Sigmoid colon (tissue), 7 donors: Measurements from ENCODE around the gene GABARAP. TPM values are rescaled to one million over a fixed set of nuclear protein-coding genes. Genes with fewer than 3 reads are reported as not detected.

ENCODE experiments used
- DNase-seq: peaks from one replicate; pipeline ENCODE4 v3.0.0-alpha.2; 2019
- H3K27ac ChIP-seq, 4 donors: fragments of 200-600 bp; sonication (generic); one replicate each; pipeline ENCODE4 v1.5.1; 2016 to 2019; ENCODE audit warnings: mild to moderate bottlenecking in 1 of 4
- H3K27me3 ChIP-seq, 3 donors: fragments of 200-600 bp; sonication (generic); one replicate each; pipeline ENCODE4 v1.5.1; 2019; ENCODE audit warnings: mild to moderate bottlenecking in 1 of 3
- H3K36me3 ChIP-seq, 4 donors: fragments of 200-600 bp; sonication (generic); one replicate each; pipeline ENCODE4 v1.5.1; 2016 to 2019
- H3K4me1 ChIP-seq, 4 donors: fragments of 200-600 bp; sonication (generic); one replicate each; pipeline ENCODE4 v1.5.1; 2017 to 2019
- H3K4me3 ChIP-seq, 4 donors: fragments of 200-600 bp; sonication (generic); one replicate each; pipeline ENCODE4 v1.5.1; 2017 to 2019; ENCODE audit warnings: mild to moderate bottlenecking in 2 of 4, moderate library complexity in 1 of 4
- H3K9me3 ChIP-seq, 4 donors: fragments of 200-600 bp in 3 of 4; sonication (generic) in 3 of 4; one replicate each; pipeline versions ENCODE4 v1.5.1 to v1.6.1; 2013 to 2019
- CTCF ChIP-seq, 4 experiments: fragments of 450-650 bp in 3 of 4; fragments of 200-600 bp in 1 of 4; IDR thresholded peaks; one replicate each; pipeline ENCODE4 v1.5.1; 2016 to 2019; ENCODE audit warnings: antibody characterized with exemption in 4 of 4, mild to moderate bottlenecking in 3 of 4, moderate library complexity in 2 of 4
- EP300 ChIP-seq, 4 donors: sonication (generic); formaldehyde crosslinking; IDR thresholded peaks; one replicate each; pipeline ENCODE4 v1.6.1; 2017; ENCODE audit warnings: antibody characterized with exemption in 4 of 4
- POLR2A ChIP-seq, 2 donors: fragments of 450-650 bp; IDR thresholded peaks; one replicate each; pipeline ENCODE4 v1.6.1; 2016; ENCODE audit warnings: antibody characterized with exemption in 2 of 2, mild to moderate bottlenecking in 2 of 2, moderate library complexity in 2 of 2
- POLR2AphosphoS5 ChIP-seq, 4 donors: sonication (generic); formaldehyde crosslinking; IDR thresholded peaks; one replicate each; pipeline ENCODE4 v1.6.1; 2017; ENCODE audit warnings: antibody characterized with exemption in 4 of 4
- WGBS, 2 donors: extraction: QIAGEN DNeasy Blood & Tissue Kit; methylation state at CpG; one replicate each; pipeline ENCODE4 v1.1.7; 2013; 5-methylcytosine and 5-hydroxymethylcytosine counted together
- intact Hi-C: fragments of 100-400 bp; cut with DNase I; formaldehyde crosslinking; loops from one replicate; pipeline ENCODE4 v1.15.1; 2023
- polyA plus RNA-seq, 3 donors: library from polyadenylated mRNA; stranded (reverse); fragments of 200-250 nt; gene quantifications; one replicate each; pipeline ENCODE4 v1.2.3, GENCODE V29; 2013
- total RNA-seq, 4 donors: library from RNA; depleted of rRNA; stranded (reverse); fragments of >200 nt; gene quantifications; one replicate each; pipeline ENCODE4 v1.1.0, GENCODE V29; 2016
- donor health status: healthy with polysubstance abuse.
- donor health status: Bipolar disorder and iron deficiency.
- donor health status: healthy.

Gene GABARAP
- total and polyA plus RNA-seq, 7 donors: 147 to 1,215 (median 613) TPM

GRCh38 chr17:7219229-7219811 is 22.9 kb downstream of the GABARAP start:
- Histone ChIP-seq H3K4me3 (peak overlapping the region; percentile 73 to 98 (median 90)), H3K36me3 (peaks cover 15 to 26% (median 20%) of the 10 kb centered on the region in 4 donors), H3K27me3 (no peaks in the 10 kb centered on the region), H3K9me3 (no peaks in the 10 kb centered on the region), H3K27ac (peak overlapping the region; percentile 90 to 99 (median 98)), H3K4me1 (peaks cover 0 to 68% (median 59%) of the 10 kb centered on the region in 4 donors)
- intact Hi-C loops: no loop called here
- no peak for DNase-seq
- TF ChIP-seq CTCF (IDR thresholded peaks at IDR 0.05) (no peak), EP300 (IDR thresholded peaks at IDR 0.05) (no peak), POLR2AphosphoS5 (IDR thresholded peaks at IDR 0.05) (no peak), POLR2A (IDR thresholded peaks at IDR 0.05) (no peak)
- 16 to 17% methylated on average over 12 of the region's 12 CpGs for WGBS, 2 donors

- Histone ChIP-seq H3K9me3 (no peaks in the 10 kb centered on the region), H3K4me1 (peaks cover 0 to 73% (median 64%) of the 10 kb centered on the region in 4 donors), H3K36me3 (peaks cover 10 to 20% (median 14%) of the 10 kb centered on the region in 4 donors), H3K27me3 (no peaks in the 10 kb centered on the region), H3K27ac (peak overlapping the region; percentile 90 to 99 (median 98)), H3K4me3 (no peak overlapping the region)
- TF ChIP-seq CTCF (IDR thresholded peaks at IDR 0.05) (no peak), POLR2A (IDR thresholded peaks at IDR 0.05) (no peak), EP300 (IDR thresholded peaks at IDR 0.05) (no peak), POLR2AphosphoS5 (IDR thresholded peaks at IDR 0.05) (no peak)
- DNase-seq: no peak
- intact Hi-C loops: no loop called here
- WGBS, 2 donors: 72 to 77% methylated on average over 6 of the region's 6 CpGs
These were observed 23.5 kb downstream of the GABARAP start for GRCh38 chr17:7218758-7219157.

DNA sequence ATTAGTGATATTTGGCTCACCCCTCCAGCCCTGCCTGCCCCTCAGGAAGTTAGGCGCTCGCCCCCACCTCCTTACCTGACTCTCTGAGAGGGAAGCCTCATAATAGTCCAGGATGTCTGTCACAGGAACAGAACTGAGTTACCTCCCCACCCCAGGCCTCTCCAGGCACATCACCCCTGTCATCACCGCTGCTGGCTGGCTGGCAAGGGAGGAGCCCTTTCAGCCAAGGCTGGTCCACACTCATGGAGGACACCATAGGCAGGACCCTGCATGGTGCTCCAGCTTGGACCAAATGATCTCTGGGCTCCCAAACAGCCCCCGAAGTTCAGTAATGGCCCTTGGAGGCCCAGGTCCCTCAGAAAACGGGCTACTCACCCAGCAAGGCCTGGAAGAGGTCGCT is 24.1 kb downstream of the GABARAP start:
- H3K36me3 ChIP-seq: peaks cover 5 to 14% (median 8%) of the 10 kb centered on the region in 4 donors
- H3K27ac ChIP-seq: peak overlapping the region; percentile 90 to 99 (median 98)
- intact Hi-C loops: no loop called here
- H3K4me1 ChIP-seq: peaks cover 0 to 75% (median 66%) of the 10 kb centered on the region in 4 donors
- peak overlapping the region; percentile 54 to 67 (median 62) for H3K4me3 ChIP-seq
- no peak for DNase-seq
- H3K9me3 ChIP-seq: no peaks in the 10 kb centered on the region
- TF ChIP-seq CTCF (IDR thresholded peaks at IDR 0.05): no peak
- TF ChIP-seq POLR2AphosphoS5 (IDR thresholded peaks at IDR 0.05): no peak
- no peak for TF ChIP-seq POLR2A (IDR thresholded peaks at IDR 0.05)
- no peak for TF ChIP-seq EP300 (IDR thresholded peaks at IDR 0.05)
- no peaks in the 10 kb centered on the region for H3K27me3 ChIP-seq
- WGBS, 2 donors: 66 to 79% methylated on average over 6 of the region's 6 CpGs

DNA sequence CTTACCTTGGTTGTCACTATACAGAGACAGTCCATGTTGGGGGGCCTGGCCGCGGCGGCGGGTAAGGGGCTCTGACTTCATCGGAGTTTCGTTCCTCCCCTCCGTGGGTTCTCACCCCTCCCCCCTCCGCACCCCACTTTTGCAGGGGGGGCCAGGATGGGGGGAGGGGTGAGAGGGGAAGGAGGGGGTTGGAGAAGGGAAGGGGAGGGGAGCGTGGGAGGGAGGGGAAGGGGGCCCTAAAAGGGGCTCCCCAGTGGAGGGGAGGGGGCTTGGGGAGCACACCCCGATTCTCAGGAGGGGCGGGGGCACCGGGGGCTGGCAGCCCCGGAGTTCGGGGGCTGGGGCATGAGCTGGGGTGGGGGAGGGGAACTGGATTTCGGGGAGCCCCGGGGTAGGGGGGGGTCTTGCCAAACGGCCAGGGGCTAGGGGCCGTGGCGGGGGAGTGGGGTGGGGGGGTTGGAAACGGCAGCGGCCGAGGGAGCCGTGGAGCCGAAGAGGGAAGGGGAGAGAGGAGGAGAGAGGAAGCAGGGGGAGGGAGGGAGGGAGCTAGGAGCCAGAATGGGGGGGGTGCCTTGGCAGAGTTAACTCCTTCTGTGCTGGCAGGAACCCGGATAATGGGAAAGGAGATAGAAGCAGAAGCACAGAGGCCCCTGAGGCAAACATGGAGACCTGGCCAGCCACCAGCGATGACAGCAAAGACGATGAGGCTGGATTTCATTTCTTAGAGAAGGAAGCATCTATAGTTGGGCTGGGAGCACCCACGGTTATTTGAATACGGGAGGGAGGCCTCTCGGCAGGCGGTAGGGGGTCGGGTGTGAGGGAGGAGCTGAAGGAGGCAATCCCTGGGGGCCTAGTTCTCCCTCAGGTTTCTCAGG is 24.9 kb downstream of the GABARAP start:
- no peaks in the 10 kb centered on the region for H3K9me3 ChIP-seq
- DNase-seq: peak; percentile 91
- TF ChIP-seq CTCF (IDR thresholded peaks at IDR 0.05): no peak
- peak in 1 of 4 donors; percentile 11 for TF ChIP-seq POLR2AphosphoS5 (IDR thresholded peaks at IDR 0.05)
- no peaks in the 10 kb centered on the region for H3K27me3 ChIP-seq
- H3K4me3 ChIP-seq: peak overlapping the region; percentile 54 to 67 (median 62)
- H3K27ac ChIP-seq: peak overlapping the region; percentile 90 to 99 (median 98)
- peaks cover 0 to 75% (median 66%) of the 10 kb centered on the region in 4 donors for H3K4me1 ChIP-seq
- WGBS, 2 donors: 4 to 11% methylated on average over 32 of the region's 32 CpGs
- H3K36me3 ChIP-seq: peaks cover 0 to 6% (median 2%) of the 10 kb centered on the region in 4 donors
- intact Hi-C loops: no loop called here
